ENCODE data around the gene MIOS.

MIOS gene

GRCh38 chr7:7581531-7582179, 15.0 kb downstream of the MIOS start:
- no peak overlapping the region for H3K4me3 Mint-ChIP-seq
- no peak for DNase-seq (ENCODE audit: low spot score)
- H3K9me3 Mint-ChIP-seq, result no peaks in the 10 kb centered on the region
- no peaks in the 10 kb centered on the region for H3K27me3 Mint-ChIP-seq (ENCODE audit: low read depth)
- H3K27ac Mint-ChIP-seq, result no peak overlapping the region
- no peaks in the 10 kb centered on the region for H3K4me1 Mint-ChIP-seq (ENCODE audit: low read depth)
- peaks cover 5% of the 10 kb centered on the region for H3K36me3 Mint-ChIP-seq (ENCODE audit: low read depth)

- DNase-seq (ENCODE audit: low spot score), result no peak
- Mint-ChIP-seq H3K27ac (no peak overlapping the region), H3K36me3 (ENCODE audit: low read depth) (peaks cover 5% of the 10 kb centered on the region), H3K4me1 (ENCODE audit: low read depth) (no peaks in the 10 kb centered on the region), H3K27me3 (ENCODE audit: low read depth) (no peaks in the 10 kb centered on the region), H3K4me3 (no peak overlapping the region), H3K9me3 (no peaks in the 10 kb centered on the region)
These were observed 15.9 kb downstream of the MIOS start for GRCh38 chr7:7582596-7582995.

GRCh38 chr7:7583731-7584130, 17.0 kb downstream of the MIOS start:
- Mint-ChIP-seq H3K4me1 (ENCODE audit: low read depth) (no peaks in the 10 kb centered on the region), H3K4me3 (no peak overlapping the region), H3K27ac (no peak overlapping the region), H3K27me3 (ENCODE audit: low read depth) (no peaks in the 10 kb centered on the region), H3K9me3 (no peaks in the 10 kb centered on the region), H3K36me3 (ENCODE audit: low read depth) (peaks cover 5% of the 10 kb centered on the region)
- no peak for DNase-seq (ENCODE audit: low spot score)

- no peak overlapping the region for H3K27ac Mint-ChIP-seq
- no peak overlapping the region for H3K4me3 Mint-ChIP-seq
- peaks cover 1% of the 10 kb centered on the region for H3K4me1 Mint-ChIP-seq (ENCODE audit: low read depth)
- no peak for DNase-seq (ENCODE audit: low spot score)
- no peaks in the 10 kb centered on the region for H3K9me3 Mint-ChIP-seq
- no peaks in the 10 kb centered on the region for H3K27me3 Mint-ChIP-seq (ENCODE audit: low read depth)
- peaks cover 2% of the 10 kb centered on the region for H3K36me3 Mint-ChIP-seq (ENCODE audit: low read depth)
These were observed 18.0 kb downstream of the MIOS start for GRCh38 chr7:7584653-7585052.

GRCh38 chr7:7585241-7585928, 18.7 kb downstream of the MIOS start:
- Mint-ChIP-seq H3K4me1 (ENCODE audit: low read depth) (peaks cover 6% of the 10 kb centered on the region), H3K27ac (no peak overlapping the region), H3K4me3 (no peak overlapping the region), H3K36me3 (ENCODE audit: low read depth) (peaks cover 6% of the 10 kb centered on the region), H3K9me3 (no peaks in the 10 kb centered on the region), H3K27me3 (ENCODE audit: low read depth) (no peaks in the 10 kb centered on the region)
- no peak for DNase-seq (ENCODE audit: low spot score)

- H3K36me3 Mint-ChIP-seq (ENCODE audit: low read depth), result peaks cover 25% of the 10 kb centered on the region
- H3K27ac Mint-ChIP-seq, result no peak overlapping the region
- H3K9me3 Mint-ChIP-seq, result no peaks in the 10 kb centered on the region
- no peak for DNase-seq (ENCODE audit: low spot score)
- no peak overlapping the region for H3K4me3 Mint-ChIP-seq
- no peaks in the 10 kb centered on the region for H3K27me3 Mint-ChIP-seq (ENCODE audit: low read depth)
- H3K4me1 Mint-ChIP-seq (ENCODE audit: low read depth), result peaks cover under 1% of the 10 kb centered on the region
These were observed 28.8 kb downstream of the MIOS start for GRCh38 chr7:7595451-7595850.

GRCh38 chr7:7596176-7596575, 29.5 kb downstream of the MIOS start:
- Mint-ChIP-seq H3K4me3 (no peak overlapping the region), H3K36me3 (ENCODE audit: low read depth) (peaks cover 27% of the 10 kb centered on the region), H3K27ac (no peak overlapping the region), H3K9me3 (peaks cover 7% of the 10 kb centered on the region), H3K4me1 (ENCODE audit: low read depth) (no peaks in the 10 kb centered on the region), H3K27me3 (ENCODE audit: low read depth) (no peaks in the 10 kb centered on the region)
- no peak for DNase-seq (ENCODE audit: low spot score)

GRCh38 chr7:7607010-7607409, 40.3 kb downstream of the MIOS start:
- Mint-ChIP-seq H3K27ac (no peak overlapping the region), H3K4me1 (ENCODE audit: low read depth) (no peaks in the 10 kb centered on the region), H3K27me3 (ENCODE audit: low read depth) (no peaks in the 10 kb centered on the region), H3K4me3 (no peak overlapping the region), H3K36me3 (ENCODE audit: low read depth) (peaks cover 5% of the 10 kb centered on the region), H3K9me3 (no peaks in the 10 kb centered on the region)
- DNase-seq (ENCODE audit: low spot score), result no peak

GRCh38 chr7:7609330-7609729, 42.6 kb downstream of the MIOS start:
- DNase-seq (ENCODE audit: low spot score), result no peak
- Mint-ChIP-seq H3K36me3 (ENCODE audit: low read depth) (peaks cover 5% of the 10 kb centered on the region), H3K4me1 (ENCODE audit: low read depth) (no peaks in the 10 kb centered on the region), H3K4me3 (no peak overlapping the region), H3K27ac (no peak overlapping the region), H3K9me3 (no peaks in the 10 kb centered on the region), H3K27me3 (ENCODE audit: low read depth) (no peaks in the 10 kb centered on the region)

GRCh38 chr7:7612519-7612918, 45.8 kb downstream of the MIOS start:
- H3K9me3 Mint-ChIP-seq, result no peaks in the 10 kb centered on the region
- H3K4me3 Mint-ChIP-seq, result no peak overlapping the region
- peaks cover 5% of the 10 kb centered on the region for H3K36me3 Mint-ChIP-seq (ENCODE audit: low read depth)
- DNase-seq (ENCODE audit: low spot score), result no peak
- H3K27me3 Mint-ChIP-seq (ENCODE audit: low read depth), result no peaks in the 10 kb centered on the region
- H3K4me1 Mint-ChIP-seq (ENCODE audit: low read depth), result peaks cover under 1% of the 10 kb centered on the region
- H3K27ac Mint-ChIP-seq, result no peak overlapping the region

GRCh38 chr7:7613210-7613609, 46.5 kb downstream of the MIOS start:
- Mint-ChIP-seq H3K27ac (no peak overlapping the region), H3K27me3 (ENCODE audit: low read depth) (no peaks in the 10 kb centered on the region), H3K4me3 (no peak overlapping the region), H3K36me3 (ENCODE audit: low read depth) (no peaks in the 10 kb centered on the region), H3K9me3 (no peaks in the 10 kb centered on the region), H3K4me1 (ENCODE audit: low read depth) (peaks cover 2% of the 10 kb centered on the region)
- DNase-seq (ENCODE audit: low spot score), result no peak

GRCh38 chr7:7614018-7614741, 47.5 kb downstream of the MIOS start:
- no peaks in the 10 kb centered on the region for H3K36me3 Mint-ChIP-seq (ENCODE audit: low read depth)
- H3K27me3 Mint-ChIP-seq (ENCODE audit: low read depth), result no peaks in the 10 kb centered on the region
- peaks cover 2% of the 10 kb centered on the region for H3K4me1 Mint-ChIP-seq (ENCODE audit: low read depth)
- no peak overlapping the region for H3K4me3 Mint-ChIP-seq
- H3K27ac Mint-ChIP-seq, result no peak overlapping the region
- no peaks in the 10 kb centered on the region for H3K9me3 Mint-ChIP-seq
- DNase-seq (ENCODE audit: low spot score), result no peak

GRCh38 chr7:7617550-7617949, 50.9 kb downstream of the MIOS start:
- DNase-seq (ENCODE audit: low spot score), result no peak
- H3K27ac Mint-ChIP-seq, result no peak overlapping the region
- no peaks in the 10 kb centered on the region for H3K36me3 Mint-ChIP-seq (ENCODE audit: low read depth)
- no peaks in the 10 kb centered on the region for H3K27me3 Mint-ChIP-seq (ENCODE audit: low read depth)
- no peak overlapping the region for H3K4me3 Mint-ChIP-seq
- H3K9me3 Mint-ChIP-seq, result no peaks in the 10 kb centered on the region
- H3K4me1 Mint-ChIP-seq (ENCODE audit: low read depth), result peaks cover 2% of the 10 kb centered on the region

- peaks cover 2% of the 10 kb centered on the region for H3K4me1 Mint-ChIP-seq (ENCODE audit: low read depth)
- no peak for DNase-seq (ENCODE audit: low spot score)
- H3K27me3 Mint-ChIP-seq (ENCODE audit: low read depth), result no peaks in the 10 kb centered on the region
- no peaks in the 10 kb centered on the region for H3K9me3 Mint-ChIP-seq
- no peak overlapping the region for H3K27ac Mint-ChIP-seq
- H3K4me3 Mint-ChIP-seq, result no peak overlapping the region
- no peaks in the 10 kb centered on the region for H3K36me3 Mint-ChIP-seq (ENCODE audit: low read depth)
These were observed 51.7 kb downstream of the MIOS start for GRCh38 chr7:7618410-7618809.
